Calu3 (cell line): ENCODE data around the gene CEP78. TPM values are rescaled to one million over a fixed set of nuclear protein-coding genes. Genes with fewer than 3 reads are reported as not detected.

Source experiments
- BruUV-seq: library from RNA; stranded (reverse); fragments of 400-500 nt; replicated peaks from 2 replicates; lab custom pipeline; 2021; lab: Mats Ljungman, UMichigan
- CTCF ChIA-PET: fragments of 300-600 bp; sonication (Branson Sonifier 250); formaldehyde crosslinking; loops from one replicate; lab custom pipeline; 2022; ENCODE audit warnings: antibody characterized with exemption; lab: Charles Lee
- DNase-seq: peaks from one replicate; pipeline ENCODE4 v3.0.0; 2022
- H3K27ac Mint-ChIP-seq: one replicate; pipeline ENCODE4 v1.8.0; 2022; ENCODE audit warnings: mixed read lengths; ENCODE audit not compliant: unreplicated experiment
- H3K27me3 Mint-ChIP-seq: one replicate; pipeline ENCODE4 v1.8.0; 2022; ENCODE audit warnings: mixed read lengths; ENCODE audit not compliant: unreplicated experiment
- H3K36me3 Mint-ChIP-seq: one replicate; pipeline ENCODE4 v1.8.0; 2022; ENCODE audit warnings: mild to moderate bottlenecking, moderate library complexity, mixed read lengths; ENCODE audit not compliant: insufficient read depth, unreplicated experiment
- H3K4me1 Mint-ChIP-seq: one replicate; pipeline ENCODE4 v1.8.0; 2022; ENCODE audit warnings: mild to moderate bottlenecking, low read depth, mixed read lengths; ENCODE audit not compliant: unreplicated experiment
- H3K4me3 Mint-ChIP-seq: one replicate; pipeline ENCODE4 v1.8.0; 2022; ENCODE audit warnings: mild to moderate bottlenecking, low read depth, moderate library complexity, mixed read lengths; ENCODE audit not compliant: unreplicated experiment
- H3K9me3 Mint-ChIP-seq: one replicate; pipeline ENCODE4 v1.8.0; 2022; ENCODE audit warnings: low read depth, mixed read lengths; ENCODE audit not compliant: unreplicated experiment
- intact Hi-C: fragments of 100-400 bp; cut with micrococcal nuclease; formaldehyde crosslinking; loops from one replicate; pipeline ENCODE4 v1.10.0; 2022; ENCODE audit not compliant: unreplicated experiment
- total RNA-seq: library from RNA; stranded (reverse); gene quantifications from 2 replicates; pipeline ENCODE4 v1.2.3, GENCODE V29; 2022
- TF ChIP-seq, protein P1 (sequence below): fragments of 200-600 bp; IDR thresholded peaks from one replicate; pipeline ENCODE4 v1.8.0; 2022; ENCODE audit warnings: antibody characterized with exemption; ENCODE audit not compliant: unreplicated experiment

The CEP78 gene
- total RNA-seq, 1 experiment from 2014 or later = 20.8 TPM

DNA sequence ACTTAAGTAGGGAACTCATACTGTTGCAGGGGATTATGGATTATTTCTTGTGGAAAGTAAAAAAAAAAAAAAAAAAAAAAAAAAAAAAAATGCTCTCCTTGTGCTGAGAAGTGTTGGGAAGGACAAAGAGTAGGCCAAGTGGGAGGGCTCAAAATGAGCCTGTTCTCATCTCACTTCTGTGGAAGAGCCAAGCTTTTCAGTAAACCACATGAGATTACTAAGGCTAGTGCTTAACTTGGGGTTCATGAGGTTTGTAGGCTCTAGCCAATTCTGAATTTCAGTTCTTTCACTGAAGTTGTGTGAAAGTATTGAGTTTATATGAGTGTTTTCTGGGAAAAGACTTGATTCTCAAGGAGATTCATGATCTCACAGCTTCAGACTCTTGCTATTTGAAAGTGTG is 23.0 kb upstream of the CEP78 start:
- Mint-ChIP-seq H3K36me3 (no peaks in the 10 kb centered on the region), H3K9me3 (no peaks in the 10 kb centered on the region), H3K4me1 (no peaks in the 10 kb centered on the region), H3K27me3 (no peaks in the 10 kb centered on the region), H3K27ac (no peak overlapping the region), H3K4me3 (no peak overlapping the region)
- TF ChIP-seq, protein P1, sequence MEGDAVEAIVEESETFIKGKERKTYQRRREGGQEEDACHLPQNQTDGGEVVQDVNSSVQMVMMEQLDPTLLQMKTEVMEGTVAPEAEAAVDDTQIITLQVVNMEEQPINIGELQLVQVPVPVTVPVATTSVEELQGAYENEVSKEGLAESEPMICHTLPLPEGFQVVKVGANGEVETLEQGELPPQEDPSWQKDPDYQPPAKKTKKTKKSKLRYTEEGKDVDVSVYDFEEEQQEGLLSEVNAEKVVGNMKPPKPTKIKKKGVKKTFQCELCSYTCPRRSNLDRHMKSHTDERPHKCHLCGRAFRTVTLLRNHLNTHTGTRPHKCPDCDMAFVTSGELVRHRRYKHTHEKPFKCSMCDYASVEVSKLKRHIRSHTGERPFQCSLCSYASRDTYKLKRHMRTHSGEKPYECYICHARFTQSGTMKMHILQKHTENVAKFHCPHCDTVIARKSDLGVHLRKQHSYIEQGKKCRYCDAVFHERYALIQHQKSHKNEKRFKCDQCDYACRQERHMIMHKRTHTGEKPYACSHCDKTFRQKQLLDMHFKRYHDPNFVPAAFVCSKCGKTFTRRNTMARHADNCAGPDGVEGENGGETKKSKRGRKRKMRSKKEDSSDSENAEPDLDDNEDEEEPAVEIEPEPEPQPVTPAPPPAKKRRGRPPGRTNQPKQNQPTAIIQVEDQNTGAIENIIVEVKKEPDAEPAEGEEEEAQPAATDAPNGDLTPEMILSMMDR = no peak
- no peak for DNase-seq
- intact Hi-C loops = loop anchor here (1.0 to 2.0 kb wide), 2 partner anchors 80 to 236 kb away; no protein-coding TSS in a partner anchor
- no TSS peak for BruUV-seq
- CTCF ChIA-PET = no interaction called here

DNA sequence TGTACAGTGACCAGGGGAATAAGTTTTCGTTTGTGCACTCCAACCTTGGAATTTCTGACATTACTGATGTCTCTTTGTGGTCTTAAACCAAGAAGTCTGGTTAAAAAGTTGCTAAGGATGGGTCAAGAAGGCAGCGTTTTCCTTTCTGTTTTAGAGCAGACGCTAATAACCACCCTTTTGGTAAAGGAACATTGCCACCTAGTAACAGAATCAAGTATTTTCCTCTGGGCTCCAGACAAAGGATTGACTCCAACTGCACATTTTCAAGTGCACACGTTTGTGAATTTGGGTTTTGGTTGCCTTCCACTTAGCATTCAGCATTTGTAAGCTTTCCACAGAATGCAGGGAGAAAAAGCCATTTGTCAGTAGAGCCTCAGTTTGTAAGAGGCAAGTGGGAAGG is 22.2 kb upstream of the CEP78 start:
- DNase-seq = no peak
- Mint-ChIP-seq H3K27me3 (no peaks in the 10 kb centered on the region), H3K4me3 (no peak overlapping the region), H3K9me3 (no peaks in the 10 kb centered on the region), H3K36me3 (no peaks in the 10 kb centered on the region), H3K27ac (no peak overlapping the region), H3K4me1 (no peaks in the 10 kb centered on the region)
- CTCF ChIA-PET = no interaction called here
- no TSS peak for BruUV-seq
- TF ChIP-seq, protein P1 = no peak
- intact Hi-C loops = loop anchor here (1.0 to 2.0 kb wide), 2 partner anchors 81 to 236 kb away; no protein-coding TSS in a partner anchor

DNA sequence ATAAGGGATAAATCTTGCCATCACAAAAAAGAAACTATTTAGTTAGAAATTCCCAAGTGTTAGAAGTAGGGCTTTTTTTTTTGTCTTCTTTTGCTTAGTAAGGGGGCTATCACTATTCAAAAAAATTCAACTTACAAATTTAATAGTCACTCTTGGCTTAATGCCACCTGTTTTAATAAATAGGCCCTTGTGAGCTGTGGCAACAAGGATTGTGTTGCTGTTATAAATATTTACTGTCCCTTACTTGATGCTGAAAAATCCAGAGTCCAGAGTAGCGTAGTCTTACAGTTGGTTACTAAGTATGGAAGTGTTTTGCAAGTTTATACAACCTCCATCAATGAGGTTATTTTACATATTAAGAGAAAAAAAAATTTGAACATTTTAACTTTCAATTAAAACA is 21.4 kb upstream of the CEP78 start:
- no peaks in the 10 kb centered on the region for H3K36me3 Mint-ChIP-seq
- H3K4me1 Mint-ChIP-seq = no peaks in the 10 kb centered on the region
- TF ChIP-seq, protein P1 = no peak
- no peak overlapping the region for H3K4me3 Mint-ChIP-seq
- no peaks in the 10 kb centered on the region for H3K27me3 Mint-ChIP-seq
- DNase-seq = no peak
- CTCF ChIA-PET = no interaction called here
- no TSS peak for BruUV-seq
- intact Hi-C loops = no loop called here
- no peak overlapping the region for H3K27ac Mint-ChIP-seq
- H3K9me3 Mint-ChIP-seq = no peaks in the 10 kb centered on the region

DNA sequence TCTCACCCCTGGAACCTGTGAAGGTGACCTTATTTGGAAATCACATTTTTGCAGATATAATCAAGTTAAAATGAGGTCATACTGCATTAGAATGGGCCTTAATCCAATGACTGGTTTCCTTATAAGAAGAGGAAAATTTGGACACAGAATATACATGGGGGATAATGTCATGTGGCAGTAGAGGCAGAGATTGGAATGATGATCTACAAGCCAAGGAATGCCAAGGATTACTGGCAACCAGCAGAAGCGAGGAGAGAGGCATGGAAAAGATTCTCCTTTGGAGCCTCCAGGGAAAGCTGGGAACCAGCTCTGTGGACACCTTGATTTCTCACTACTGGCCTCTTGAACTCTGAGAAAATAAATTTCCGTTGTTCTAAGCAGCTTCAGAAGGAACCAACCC is 20.2 kb upstream of the CEP78 start:
- Mint-ChIP-seq H3K4me3 (no peak overlapping the region), H3K36me3 (no peaks in the 10 kb centered on the region), H3K9me3 (no peaks in the 10 kb centered on the region), H3K4me1 (no peaks in the 10 kb centered on the region), H3K27me3 (peaks cover 8% of the 10 kb centered on the region), H3K27ac (no peak overlapping the region)
- CTCF ChIA-PET = no interaction called here
- intact Hi-C loops = no loop called here
- TF ChIP-seq, protein P1 = no peak
- BruUV-seq = no TSS peak
- DNase-seq = no peak
